PC-9 (cell line): Measurements from ENCODE around the gene MTOR. TPM values are rescaled to one million over a fixed set of nuclear protein-coding genes. Genes with fewer than 3 reads are reported as not detected.

Source experiments
- BruUV-seq: library from RNA; stranded (reverse); fragments of 400-500 nt; replicated peaks from 2 replicates; lab custom pipeline; 2021; lab: Mats Ljungman, UMichigan
- CTCF ChIA-PET: fragments of 300-600 bp; sonication (Branson Sonifier 250); formaldehyde crosslinking; loops from one replicate; lab custom pipeline; 2022; ENCODE audit warnings: antibody characterized with exemption; lab: Charles Lee
- POLR2A ChIA-PET: fragments of 300-600 bp; sonication (Branson Sonifier 250); formaldehyde crosslinking; loops from one replicate; lab custom pipeline; 2022; ENCODE audit warnings: antibody characterized with exemption; ENCODE audit not compliant: unreplicated experiment; lab: Charles Lee
- DNase-seq, 2 experiments: peaks; one replicate each; pipeline versions ENCODE4 v3.0.0 to v3.0.0-alpha.2; 2015 to 2022; ENCODE audit warnings: mixed read lengths in 1 of 2
- H2AFZ ChIP-seq: fragments of 200-600 bp; sonication (generic); 2 replicates; pipeline ENCODE4 v1.8.1; 2017; ENCODE audit warnings: antibody characterized with exemption
- H3F3A ChIP-seq: fragments of 200-600 bp; sonication (generic); 2 replicates; pipeline ENCODE4 v1.8.1; 2017; ENCODE audit warnings: antibody characterized with exemption, mild to moderate bottlenecking, low read depth; ENCODE audit not compliant: insufficient read depth
- H3K27ac ChIP-seq: fragments of 200-600 bp; sonication (generic); 2 replicates; pipeline ENCODE4 v1.6.1; 2016; ENCODE audit warnings: mixed run types
- H3K27me3 ChIP-seq: fragments of 200-600 bp; sonication (generic); 2 replicates; pipeline ENCODE4 v1.6.1; 2016; ENCODE audit warnings: low read depth, mixed run types; ENCODE audit not compliant: insufficient read depth
- H3K36me3 ChIP-seq: fragments of 200-600 bp; sonication (generic); 2 replicates; pipeline ENCODE4 v1.6.1; 2016; ENCODE audit warnings: low read depth, mixed run types
- H3K4me1 ChIP-seq: fragments of 200-600 bp; sonication (generic); replicated peaks from 2 replicates; pipeline ENCODE4 v1.6.1; 2016; ENCODE audit warnings: mixed run types; ENCODE audit not compliant: insufficient read depth
- H3K4me2 ChIP-seq: fragments of 200-600 bp; sonication (generic); 2 replicates; pipeline ENCODE4 v1.6.1; 2017; ENCODE audit warnings: mixed run types
- H3K4me3 ChIP-seq: fragments of 200-600 bp; sonication (generic); 2 replicates; pipeline ENCODE4 v1.6.1; 2016; ENCODE audit warnings: mixed run types
- H3K79me2 ChIP-seq: fragments of 200-600 bp; sonication (generic); 2 replicates; pipeline ENCODE4 v1.6.1; 2017; ENCODE audit warnings: low read depth, mixed run types
- H3K9me2 ChIP-seq: fragments of 200-600 bp; sonication (generic); 2 replicates; pipeline ENCODE4 v1.8.1; 2017; ENCODE audit warnings: mild to moderate bottlenecking; ENCODE audit not compliant: insufficient read depth
- H3K9me3 ChIP-seq: fragments of 200-600 bp; sonication (generic); 2 replicates; pipeline ENCODE4 v1.8.1; 2016; ENCODE audit warnings: low read depth; ENCODE audit not compliant: insufficient read depth
- H4K20me1 ChIP-seq: fragments of 200-600 bp; sonication (generic); 2 replicates; pipeline ENCODE4 v1.8.1; 2017; ENCODE audit not compliant: insufficient read depth
- EZH2 ChIP-seq: fragments of 200-600 bp; sonication (generic); IDR thresholded peaks from 2 replicates; pipeline ENCODE4 v1.8.0; 2017; ENCODE audit warnings: antibody characterized with exemption, low read depth
- intact Hi-C: fragments of 100-400 bp; cut with micrococcal nuclease; formaldehyde crosslinking; loops from one replicate; pipeline ENCODE4 v1.10.0; 2022; ENCODE audit not compliant: unreplicated experiment
- total RNA-seq: library from RNA; stranded (reverse); gene quantifications from 2 replicates; pipeline ENCODE4 v1.2.3, GENCODE V29; 2021
- TF ChIP-seq, protein P1 (sequence below): fragments of 200-600 bp; sonication (generic); conservative IDR thresholded peaks from 2 replicates; pipeline ENCODE4 v1.6.1; 2017; ENCODE audit warnings: mixed run types, antibody characterized with exemption, mild to moderate bottlenecking, moderate library complexity

The MTOR gene
- total RNA-seq, 1 experiment from 2014 or later: 37.4 TPM

DNA sequence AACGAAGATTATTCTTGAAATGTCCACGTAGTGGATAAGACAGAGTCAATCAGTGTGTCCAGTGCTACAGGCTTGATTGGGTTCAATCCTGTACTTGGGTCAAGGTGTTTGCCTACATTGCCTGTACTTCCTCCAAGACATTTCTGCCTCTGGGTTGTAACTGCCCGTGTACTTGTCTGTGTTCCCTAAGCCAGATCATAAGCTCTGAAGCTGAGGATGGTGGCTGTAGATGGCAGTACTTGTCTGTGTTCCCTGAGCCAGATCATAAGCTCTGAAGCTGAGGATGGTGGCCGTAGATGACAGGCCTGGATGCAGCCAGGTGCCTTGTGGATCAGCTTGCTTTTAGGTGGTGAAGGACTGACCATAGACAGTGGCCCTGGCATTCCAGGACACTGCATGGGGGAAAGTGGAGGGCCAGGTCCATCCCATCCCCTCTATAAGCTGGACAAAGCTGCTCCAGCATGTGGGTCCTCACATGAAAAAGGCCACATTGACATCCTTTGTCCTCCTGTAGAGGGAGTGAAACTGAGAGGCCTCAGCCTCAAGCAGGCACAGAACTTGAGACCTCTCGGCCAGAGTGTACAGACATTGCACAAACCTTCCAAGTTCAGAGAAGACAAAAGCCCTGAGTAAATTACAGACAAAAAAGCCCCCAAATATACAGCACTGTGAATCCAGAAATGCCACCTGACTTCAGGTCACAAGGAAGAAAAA lies 200.5 kb downstream of the MTOR start:
- TF ChIP-seq EZH2: no peak
- TF ChIP-seq, protein P1, sequence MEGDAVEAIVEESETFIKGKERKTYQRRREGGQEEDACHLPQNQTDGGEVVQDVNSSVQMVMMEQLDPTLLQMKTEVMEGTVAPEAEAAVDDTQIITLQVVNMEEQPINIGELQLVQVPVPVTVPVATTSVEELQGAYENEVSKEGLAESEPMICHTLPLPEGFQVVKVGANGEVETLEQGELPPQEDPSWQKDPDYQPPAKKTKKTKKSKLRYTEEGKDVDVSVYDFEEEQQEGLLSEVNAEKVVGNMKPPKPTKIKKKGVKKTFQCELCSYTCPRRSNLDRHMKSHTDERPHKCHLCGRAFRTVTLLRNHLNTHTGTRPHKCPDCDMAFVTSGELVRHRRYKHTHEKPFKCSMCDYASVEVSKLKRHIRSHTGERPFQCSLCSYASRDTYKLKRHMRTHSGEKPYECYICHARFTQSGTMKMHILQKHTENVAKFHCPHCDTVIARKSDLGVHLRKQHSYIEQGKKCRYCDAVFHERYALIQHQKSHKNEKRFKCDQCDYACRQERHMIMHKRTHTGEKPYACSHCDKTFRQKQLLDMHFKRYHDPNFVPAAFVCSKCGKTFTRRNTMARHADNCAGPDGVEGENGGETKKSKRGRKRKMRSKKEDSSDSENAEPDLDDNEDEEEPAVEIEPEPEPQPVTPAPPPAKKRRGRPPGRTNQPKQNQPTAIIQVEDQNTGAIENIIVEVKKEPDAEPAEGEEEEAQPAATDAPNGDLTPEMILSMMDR: no peak
- no peak for DNase-seq
- no TSS peak for BruUV-seq
- H4K20me1 ChIP-seq: no peaks in the 10 kb centered on the region
- H3K4me1 ChIP-seq: no peaks in the 10 kb centered on the region
- peak overlapping the region; percentile 91; the same call in 1 of the 2 replicates for H3K4me2 ChIP-seq
- no peaks in the 10 kb centered on the region for H3K36me3 ChIP-seq
- H3K27me3 ChIP-seq: no peaks in the 10 kb centered on the region
- no peak overlapping the region for H3K27ac ChIP-seq
- no peak overlapping the region for H2AFZ ChIP-seq
- no peaks in the 10 kb centered on the region for H3F3A ChIP-seq
- no peaks in the 10 kb centered on the region for H3K9me2 ChIP-seq
- no peak overlapping the region for H3K4me3 ChIP-seq
- H3K9me3 ChIP-seq: no peaks in the 10 kb centered on the region
- H3K79me2 ChIP-seq: peaks cover 14% of the 10 kb centered on the region
- POLR2A ChIA-PET: interaction anchor here (0.6 to 0.7 kb wide), 2 partner anchors 80 to 603 kb away, joined by 3 to 4 read pairs; a partner anchor contains a TSS
- intact Hi-C loops: no loop called here
- CTCF ChIA-PET: interaction anchor here (1.2 kb wide), 1 partner anchor 11 kb away, joined by 4 read pairs; no protein-coding TSS in a partner anchor

DNA sequence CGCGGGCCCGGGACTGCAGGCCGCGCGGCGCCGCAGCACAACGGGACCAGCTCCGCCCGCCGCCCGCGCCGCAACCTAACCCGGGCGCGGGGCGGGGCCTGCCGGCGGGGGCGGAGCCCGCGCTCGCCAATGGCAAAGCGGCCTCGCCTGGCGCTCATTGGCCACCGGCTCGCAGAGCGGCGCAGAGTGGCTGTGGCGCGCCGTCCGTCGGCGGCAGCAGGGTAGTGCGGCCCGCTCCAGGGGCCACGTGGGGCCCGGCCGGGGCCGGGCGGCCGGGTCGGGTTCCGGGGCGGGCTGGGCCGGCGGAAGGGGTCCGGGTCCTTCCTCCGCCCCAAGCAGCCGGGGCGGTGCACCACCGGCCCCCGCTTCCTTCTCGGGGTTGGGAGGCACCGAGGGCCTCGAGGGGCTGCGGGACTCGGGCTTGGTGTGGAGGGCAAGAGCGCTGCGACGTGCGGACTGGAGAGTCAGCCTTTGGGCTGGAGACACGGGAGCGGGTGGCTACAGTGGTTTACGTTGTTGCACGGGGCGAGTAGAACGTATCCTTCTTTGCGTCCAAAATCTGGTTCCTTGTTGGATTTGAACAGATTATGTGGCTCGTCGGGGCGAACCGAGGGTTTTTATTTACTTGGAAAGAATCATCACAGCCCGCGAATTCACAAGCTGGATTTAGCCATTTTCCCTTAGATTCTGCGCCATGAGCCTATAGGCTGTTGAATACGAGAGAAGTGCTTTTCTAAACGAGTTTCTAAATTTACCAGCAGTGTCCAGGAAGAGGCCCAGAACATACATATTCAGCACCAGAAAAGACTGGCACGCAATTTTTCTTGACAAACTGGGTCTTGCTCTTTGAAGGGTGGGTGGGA lies 202.2 kb downstream of the MTOR start, which contains the start of gene SRM:
SRM (minus strand) TSS at position 51 of the 863 bp plus-strand sequence. CDS start 75 bp downstream, outside the sequence.
- TSS peak; percentile 75 for BruUV-seq
- Histone ChIP-seq H4K20me1 (no peaks in the 10 kb centered on the region), H3K27ac (peak within 1 kb of the TSS; percentile 32; the same call in 1 of the 2 replicates), H3F3A (no peaks in the 10 kb centered on the region), H3K9me2 (no peaks in the 10 kb centered on the region), H3K4me1 (no peaks in the 10 kb centered on the region), H3K4me2 (peak within 1 kb of the TSS; percentile 91), H3K27me3 (no peaks in the 10 kb centered on the region), H3K9me3 (no peaks in the 10 kb centered on the region), H3K36me3 (no peaks in the 10 kb centered on the region), H3K79me2 (peaks cover 14% of the 10 kb centered on the region), H2AFZ (peak within 1 kb of the TSS; percentile 77), H3K4me3 (peak within 1 kb of the TSS; percentile 79)
- DNase-seq: peak; percentile 68 to 92
- ChIA-PET CTCF (no interaction called here), POLR2A (no interaction called here)
- intact Hi-C loops: no loop called here
- TF ChIP-seq, protein P1: 0 out of 2 replicates have a peak, but pooled peaks have one; percentile 6
- no peak for TF ChIP-seq EZH2

DNA sequence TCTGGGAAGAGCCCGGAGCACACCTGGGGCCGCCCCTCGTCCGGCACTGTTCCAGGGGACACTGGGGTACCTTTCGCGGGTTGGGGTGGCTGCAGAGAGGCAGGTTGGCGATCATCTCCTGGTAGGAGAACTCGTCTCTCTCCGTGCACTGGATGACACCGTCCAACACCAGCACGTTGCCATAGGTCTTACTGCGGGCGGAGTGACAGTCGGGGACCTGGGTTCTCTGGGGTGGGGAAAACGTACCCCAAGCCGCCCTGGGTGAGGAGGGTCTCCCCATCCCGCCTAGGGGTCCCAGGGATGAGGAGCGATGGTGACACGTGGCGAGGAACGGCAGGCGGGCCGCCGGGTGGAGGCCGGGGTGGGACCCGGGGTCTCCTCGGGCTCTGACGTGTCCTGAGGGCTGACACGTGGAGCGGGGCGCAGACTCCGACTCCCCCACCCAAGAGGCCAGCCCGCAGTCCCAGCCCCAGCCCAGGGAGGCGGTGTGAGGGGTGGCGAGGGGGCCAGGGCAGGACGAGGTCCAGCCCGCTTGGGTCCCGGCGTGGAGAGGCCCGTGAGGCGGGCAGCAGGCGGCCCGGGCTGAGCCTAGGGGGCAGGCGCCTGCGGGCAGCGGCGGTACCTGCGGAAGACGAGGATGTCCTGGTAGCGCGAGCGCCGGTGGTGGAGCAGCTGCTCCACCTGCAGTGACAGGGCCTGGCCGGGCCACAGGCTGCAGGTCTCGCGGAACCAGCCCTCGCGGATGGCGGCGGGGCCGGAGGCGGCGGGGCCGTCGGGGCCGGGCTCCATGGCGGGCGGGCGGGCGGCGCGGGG lies 203.0 kb downstream of the MTOR start:
- DNase-seq: no peak
- Histone ChIP-seq H3F3A (no peaks in the 10 kb centered on the region), H3K4me2 (peak overlapping the region; percentile 82), H3K79me2 (peaks cover 14% of the 10 kb centered on the region), H4K20me1 (no peaks in the 10 kb centered on the region), H3K9me2 (no peaks in the 10 kb centered on the region), H3K36me3 (no peaks in the 10 kb centered on the region), H3K4me3 (peak overlapping the region; percentile 75), H3K27me3 (no peaks in the 10 kb centered on the region), H3K27ac (no peak overlapping the region), H3K9me3 (no peaks in the 10 kb centered on the region), H2AFZ (peak overlapping the region; percentile 70), H3K4me1 (no peaks in the 10 kb centered on the region)
- intact Hi-C loops: no loop called here
- ChIA-PET CTCF (no interaction called here), POLR2A (no interaction called here)
- BruUV-seq: no TSS peak
- TF ChIP-seq, protein P1: no peak
- TF ChIP-seq EZH2: no peak
